RWPE2 (cell line): ENCODE results near the gene LGR5.

Experiments
- ATAC-seq: fragments of 200-7000 bp; cut with Tn5 transposase; 3 replicates; pipeline ENCODE4 v1.9.1; 2021; ENCODE audit warnings: low read depth
- DNase-seq: peaks from one replicate; pipeline ENCODE4 v3.0.0-alpha.2; 2020; ENCODE audit warnings: low spot score
- H3K27ac ChIP-seq: fragments of 450-650 bp; 2 replicates; pipeline ENCODE4 v1.5.1; 2017; ENCODE audit warnings: mild to moderate bottlenecking; ENCODE audit not compliant: poor library complexity, severe bottlenecking
- H3K27me3 ChIP-seq: fragments of 250-450 bp; sonication (Bioruptor Pico); 2 replicates; pipeline ENCODE4 v1.5.1; 2021; ENCODE audit warnings: mild to moderate bottlenecking, moderate library complexity; ENCODE audit not compliant: insufficient read depth, poor library complexity, severe bottlenecking
- H3K36me3 ChIP-seq: fragments of 250-450 bp; sonication (Bioruptor Pico); 2 replicates; pipeline ENCODE4 v1.5.1; 2020; ENCODE audit warnings: low read depth, mild to moderate bottlenecking, moderate library complexity
- H3K4me1 ChIP-seq: fragments of 250-450 bp; sonication (Bioruptor Pico); 2 replicates; pipeline ENCODE4 v1.5.1; 2021; ENCODE audit warnings: mild to moderate bottlenecking, moderate library complexity; ENCODE audit not compliant: insufficient read depth, poor library complexity, severe bottlenecking
- H3K4me3 ChIP-seq: fragments of 250-450 bp; sonication (Bioruptor Pico); 2 replicates; pipeline ENCODE4 v1.5.1; 2021; ENCODE audit warnings: mild to moderate bottlenecking, moderate library complexity; ENCODE audit not compliant: severe bottlenecking
- H3K9me3 ChIP-seq: fragments of 250-450 bp; sonication (Bioruptor Pico); 2 replicates; pipeline ENCODE4 v1.5.1; 2021; ENCODE audit warnings: mild to moderate bottlenecking, moderate library complexity; ENCODE audit not compliant: severe bottlenecking
- TF ChIP-seq, protein P1 (sequence below): fragments of 450-650 bp; IDR thresholded peaks from one replicate; pipeline ENCODE4 v1.5.1; 2017; ENCODE audit warnings: mild to moderate bottlenecking, moderate library complexity; ENCODE audit not compliant: poor library complexity, severe bottlenecking

LGR5 gene

DNA sequence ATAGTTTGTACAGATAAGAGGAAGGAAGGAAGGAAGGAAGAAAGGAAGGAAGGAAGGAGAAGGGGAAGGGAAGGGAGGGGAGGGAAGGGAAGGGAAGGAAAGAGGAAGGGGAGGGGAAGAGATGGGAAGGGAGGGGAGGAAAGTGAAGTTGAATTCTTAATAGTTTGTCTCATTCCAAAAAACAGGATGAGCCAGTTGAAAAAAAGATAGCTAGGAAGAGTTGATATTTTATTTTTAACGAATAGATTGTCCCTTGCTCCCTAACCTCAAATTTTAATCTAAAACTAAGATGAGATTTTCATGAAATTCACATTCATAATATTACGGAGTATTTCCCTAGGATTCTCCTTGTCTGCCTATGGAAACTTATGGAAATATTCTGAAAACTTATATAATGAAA, 143.3 kb downstream of the LGR5 start:
- Histone ChIP-seq H3K27me3 (no peaks in the 10 kb centered on the region), H3K4me1 (peaks cover 12% of the 10 kb centered on the region), H3K4me3 (no peak overlapping the region), H3K27ac (no peak overlapping the region), H3K36me3 (no peaks in the 10 kb centered on the region), H3K9me3 (no peaks in the 10 kb centered on the region)
- TF ChIP-seq, protein P1, sequence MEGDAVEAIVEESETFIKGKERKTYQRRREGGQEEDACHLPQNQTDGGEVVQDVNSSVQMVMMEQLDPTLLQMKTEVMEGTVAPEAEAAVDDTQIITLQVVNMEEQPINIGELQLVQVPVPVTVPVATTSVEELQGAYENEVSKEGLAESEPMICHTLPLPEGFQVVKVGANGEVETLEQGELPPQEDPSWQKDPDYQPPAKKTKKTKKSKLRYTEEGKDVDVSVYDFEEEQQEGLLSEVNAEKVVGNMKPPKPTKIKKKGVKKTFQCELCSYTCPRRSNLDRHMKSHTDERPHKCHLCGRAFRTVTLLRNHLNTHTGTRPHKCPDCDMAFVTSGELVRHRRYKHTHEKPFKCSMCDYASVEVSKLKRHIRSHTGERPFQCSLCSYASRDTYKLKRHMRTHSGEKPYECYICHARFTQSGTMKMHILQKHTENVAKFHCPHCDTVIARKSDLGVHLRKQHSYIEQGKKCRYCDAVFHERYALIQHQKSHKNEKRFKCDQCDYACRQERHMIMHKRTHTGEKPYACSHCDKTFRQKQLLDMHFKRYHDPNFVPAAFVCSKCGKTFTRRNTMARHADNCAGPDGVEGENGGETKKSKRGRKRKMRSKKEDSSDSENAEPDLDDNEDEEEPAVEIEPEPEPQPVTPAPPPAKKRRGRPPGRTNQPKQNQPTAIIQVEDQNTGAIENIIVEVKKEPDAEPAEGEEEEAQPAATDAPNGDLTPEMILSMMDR: no peak
- DNase-seq (no peak), ATAC-seq (no peak)

DNA sequence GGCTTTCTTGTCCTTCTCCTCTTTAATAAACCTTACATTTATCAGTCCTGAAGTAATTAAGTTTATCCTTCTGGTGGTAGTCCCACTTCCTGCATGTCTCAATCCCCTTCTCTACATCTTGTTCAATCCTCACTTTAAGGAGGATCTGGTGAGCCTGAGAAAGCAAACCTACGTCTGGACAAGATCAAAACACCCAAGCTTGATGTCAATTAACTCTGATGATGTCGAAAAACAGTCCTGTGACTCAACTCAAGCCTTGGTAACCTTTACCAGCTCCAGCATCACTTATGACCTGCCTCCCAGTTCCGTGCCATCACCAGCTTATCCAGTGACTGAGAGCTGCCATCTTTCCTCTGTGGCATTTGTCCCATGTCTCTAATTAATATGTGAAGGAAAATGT, 144.8 kb downstream of the LGR5 start:
- H3K36me3 ChIP-seq: no peaks in the 10 kb centered on the region
- H3K4me3 ChIP-seq: no peak overlapping the region
- H3K4me1 ChIP-seq: peaks cover 12% of the 10 kb centered on the region
- DNase-seq (no peak), ATAC-seq (no peak)
- no peaks in the 10 kb centered on the region for H3K27me3 ChIP-seq
- TF ChIP-seq, protein P1: no peak
- H3K9me3 ChIP-seq: no peaks in the 10 kb centered on the region
- no peak overlapping the region for H3K27ac ChIP-seq

DNA sequence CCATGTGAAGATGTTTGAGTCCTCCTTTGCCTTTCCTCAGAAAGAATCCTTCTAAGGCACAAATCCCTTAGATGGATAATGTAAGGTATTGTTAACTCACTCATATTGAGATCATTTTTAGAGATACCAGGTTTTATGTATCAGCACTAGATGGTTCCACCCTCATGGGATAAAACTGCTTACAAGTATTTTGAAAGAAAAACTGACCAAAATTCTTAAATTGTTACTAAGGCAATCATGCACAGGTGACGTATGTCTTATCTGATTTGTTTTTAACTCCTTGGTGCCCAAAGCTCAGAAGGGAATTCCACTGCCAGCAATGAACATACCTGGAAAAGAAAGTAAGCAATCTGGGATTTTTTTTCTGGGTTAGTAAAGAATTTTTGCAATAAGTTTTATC, 145.6 kb downstream of the LGR5 start:
- no peaks in the 10 kb centered on the region for H3K36me3 ChIP-seq
- ATAC-seq (no peak), DNase-seq (no peak)
- H3K27me3 ChIP-seq: no peaks in the 10 kb centered on the region
- H3K9me3 ChIP-seq: no peaks in the 10 kb centered on the region
- H3K4me1 ChIP-seq: peaks cover 6% of the 10 kb centered on the region
- H3K4me3 ChIP-seq: no peak overlapping the region
- peak overlapping the region; percentile 13 for H3K27ac ChIP-seq
- TF ChIP-seq, protein P1: no peak

DNA sequence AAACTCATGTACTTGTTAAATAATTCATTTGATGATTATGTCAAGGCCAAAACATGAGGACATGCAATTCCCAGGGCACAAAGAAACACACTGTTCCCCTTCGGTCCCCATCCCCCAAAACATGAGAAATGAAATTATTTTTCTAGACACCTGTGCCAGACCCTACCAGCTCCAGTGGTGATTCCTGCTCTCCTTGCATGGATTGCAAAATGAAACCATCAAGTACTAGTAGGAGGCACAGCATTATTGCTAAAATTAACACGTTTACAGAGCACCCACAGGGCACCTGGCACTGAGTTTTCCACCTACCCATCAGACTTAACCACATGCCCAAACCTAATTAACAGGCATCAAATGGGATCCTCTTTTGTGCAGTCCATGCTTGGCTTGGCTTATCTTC, 147.4 kb downstream of the LGR5 start:
- no peaks in the 10 kb centered on the region for H3K4me1 ChIP-seq
- TF ChIP-seq, protein P1: no peak
- DNase-seq (no peak), ATAC-seq (no peak)
- H3K4me3 ChIP-seq: no peak overlapping the region
- no peak overlapping the region for H3K27ac ChIP-seq
- no peaks in the 10 kb centered on the region for H3K9me3 ChIP-seq
- H3K36me3 ChIP-seq: no peaks in the 10 kb centered on the region
- no peaks in the 10 kb centered on the region for H3K27me3 ChIP-seq

DNA sequence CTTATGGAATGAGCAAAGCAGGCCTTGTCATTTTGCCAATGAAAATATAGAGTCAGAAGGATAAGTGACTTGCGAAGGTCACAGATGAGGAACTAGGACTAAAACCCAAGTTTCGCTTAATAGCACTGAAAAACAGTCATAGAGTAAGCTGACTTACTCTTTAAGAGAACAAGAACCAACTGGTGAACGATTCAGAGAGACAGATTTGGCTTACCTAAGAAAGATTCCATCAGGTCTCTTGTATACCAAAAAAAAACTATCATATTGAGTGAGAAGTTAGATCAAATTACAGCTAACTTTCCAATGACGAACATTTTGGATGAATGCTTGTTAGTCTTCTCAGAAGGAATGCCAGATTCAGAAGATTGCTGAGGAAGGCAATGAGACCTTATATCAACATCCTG, 149.9 kb downstream of the LGR5 start:
- DNase-seq (no peak), ATAC-seq (peak; percentile 25; the same call in 1 of the 3 replicates)

More for the DNA sequence above, 149.9 kb downstream of the LGR5 start:
- Histone ChIP-seq H3K36me3 (no peaks in the 10 kb centered on the region), H3K27me3 (no peaks in the 10 kb centered on the region), H3K4me3 (no peak overlapping the region), H3K27ac (peak overlapping the region; percentile 33), H3K9me3 (no peaks in the 10 kb centered on the region), H3K4me1 (no peaks in the 10 kb centered on the region)
- TF ChIP-seq, protein P1: no peak
